Esophagus muscularis mucosa (tissue), 4 donors: ENCODE data around the gene RNF157. TPM values are rescaled to one million over a fixed set of nuclear protein-coding genes. Genes with fewer than 3 reads are reported as not detected.

Experiments used
- DNase-seq: peaks from one replicate; pipeline ENCODE4 v3.0.0-alpha.2; 2017; ENCODE audit errors: extremely low spot score
- H3K27ac ChIP-seq, 4 donors: fragments of 200-600 bp; sonication (generic); replicated peaks in 1 of 4; 1 replicate in 3 of 4; 2 replicates in 1 of 4; pipeline ENCODE4 v1.5.1; 2016 to 2019; ENCODE audit warnings: mild to moderate bottlenecking in 1 of 4
- H3K27me3 ChIP-seq, 4 donors: fragments of 200-600 bp; sonication (generic); one replicate each; pipeline versions ENCODE4 v1.5.1 to v1.6.0; 2016 to 2019
- H3K36me3 ChIP-seq, 4 donors: fragments of 200-600 bp; sonication (generic); one replicate each; pipeline ENCODE4 v1.5.1; 2016 to 2019
- H3K4me1 ChIP-seq, 4 donors: fragments of 200-600 bp; sonication (generic); one replicate each; pipeline ENCODE4 v1.5.1; 2016 to 2019
- H3K4me3 ChIP-seq, 4 donors: fragments of 200-600 bp; sonication (generic); 1 replicate in 2 of 4; 2 replicates in 2 of 4; pipeline ENCODE4 v1.5.1; 2016 to 2019; ENCODE audit warnings: mild to moderate bottlenecking in 4 of 4, moderate library complexity in 1 of 4
- H3K9me3 ChIP-seq, 4 donors: fragments of 200-600 bp; sonication (generic); 1 replicate in 3 of 4; 2 replicates in 1 of 4; pipeline ENCODE4 v1.5.1; 2016 to 2019
- CTCF ChIP-seq, 3 experiments: fragments of 200-600 bp in 2 of 3; fragments of 450-650 bp in 1 of 3; sonication (generic) in 2 of 3; IDR thresholded peaks; one replicate each; pipeline ENCODE4 v1.5.1; 2017 to 2019; ENCODE audit warnings: antibody characterized with exemption in 3 of 3, mild to moderate bottlenecking in 2 of 3, moderate library complexity in 1 of 3
- EP300 ChIP-seq: sonication (generic); formaldehyde crosslinking; IDR thresholded peaks from one replicate; pipeline ENCODE4 v1.6.1; 2017; ENCODE audit warnings: antibody characterized with exemption
- POLR2A ChIP-seq: fragments of 450-650 bp; IDR thresholded peaks from one replicate; pipeline ENCODE4 v1.6.1; 2017; ENCODE audit warnings: antibody characterized with exemption, moderate library complexity, mild to moderate bottlenecking, low read depth
- POLR2AphosphoS5 ChIP-seq, 2 donors: sonication (generic); formaldehyde crosslinking; IDR thresholded peaks; one replicate each; pipeline ENCODE4 v1.6.1; 2017; ENCODE audit warnings: antibody characterized with exemption in 2 of 2
- WGBS: methylation state at CpG from one replicate; pipeline ENCODE4 v1.1.5; 2018; 5-methylcytosine and 5-hydroxymethylcytosine counted together
- intact Hi-C: fragments of 100-400 bp; cut with DNase I; formaldehyde crosslinking; loops from one replicate; pipeline ENCODE4 v1.15.1; 2023
- total RNA-seq, 4 donors: library from RNA; depleted of rRNA; stranded (reverse); fragments of >200 nt; gene quantifications; one replicate each; pipeline versions ENCODE4 v1.1.0 to v1.2.1, GENCODE V29; 2016

Gene RNF157
- total RNA-seq, 4 donors from 2014 or later, result 2.1 to 8.1 (median 4.8) TPM

DNA sequence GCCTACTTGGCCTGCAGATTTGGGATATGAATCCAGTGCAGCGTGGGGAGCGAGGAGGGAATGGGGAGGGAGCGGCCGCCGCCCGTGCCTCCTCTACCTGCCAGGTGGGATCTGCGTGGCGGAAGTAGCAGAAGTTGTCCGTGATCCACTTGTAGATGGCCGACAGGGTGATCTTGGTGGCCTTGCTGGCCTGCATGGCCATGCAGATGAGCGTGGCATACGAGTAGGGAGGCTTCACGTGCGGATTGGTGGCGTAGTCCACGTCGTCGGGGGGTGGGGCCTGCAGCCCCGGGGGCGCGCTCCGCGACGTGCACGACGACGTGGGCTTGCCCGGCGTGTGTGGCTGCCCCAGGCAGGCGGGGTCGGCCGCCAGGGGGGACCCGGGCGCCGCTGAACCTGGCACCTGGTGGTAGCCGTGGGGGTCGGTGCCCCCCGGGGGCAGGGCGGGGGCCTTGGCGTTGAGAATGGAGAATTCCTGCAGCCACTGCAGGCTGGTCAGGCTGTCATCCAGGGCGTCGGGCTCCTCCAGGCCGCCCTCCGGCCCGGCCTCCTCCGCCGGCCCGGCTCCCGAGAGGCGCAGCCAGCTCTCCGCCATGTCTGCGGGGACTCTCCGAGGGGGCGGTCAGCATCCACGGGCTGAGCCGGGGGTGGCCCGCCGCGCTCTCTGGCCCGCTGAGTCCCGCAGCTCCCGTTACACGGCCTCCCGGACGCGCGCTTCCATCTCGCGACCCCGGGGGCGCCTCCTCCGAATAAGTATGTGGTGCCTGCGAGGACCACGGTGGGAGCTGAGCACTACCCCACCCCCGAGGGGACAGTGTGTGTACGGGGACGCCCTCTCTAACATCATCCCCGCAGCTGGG, 100.3 kb downstream of the RNF157 start:
- WGBS, result 27% methylated on average over 25 of the region's 78 CpGs
- Histone ChIP-seq H3K4me1 (peaks cover 25 to 51% (median 43%) of the 10 kb centered on the region in 4 donors), H3K9me3 (no peaks in the 10 kb centered on the region), H3K36me3 (no peaks in the 10 kb centered on the region), H3K27ac (no peak overlapping the region), H3K27me3 (peaks cover 0 to 61% (median 50%) of the 10 kb centered on the region in 4 donors), H3K4me3 (peak overlapping the region; percentile 8 to 67 (median 54))
- no peak for TF ChIP-seq POLR2A
- no peak for TF ChIP-seq CTCF (IDR thresholded peaks at IDR 0.05)
- TF ChIP-seq POLR2AphosphoS5 (IDR thresholded peaks at IDR 0.05), result no peak
- TF ChIP-seq EP300, result no peak
- intact Hi-C loops, result no loop called here
- no peak for DNase-seq

GRCh38 chr17:76138896-76139752, 101.2 kb downstream of the RNF157 start:
- H3K9me3 ChIP-seq, result no peaks in the 10 kb centered on the region
- DNase-seq, result no peak
- no peak overlapping the region for H3K4me3 ChIP-seq
- H3K36me3 ChIP-seq, result no peaks in the 10 kb centered on the region
- 66% methylated on average over 13 of the region's 15 CpGs for WGBS
- intact Hi-C loops, result no loop called here
- peaks cover 25 to 51% (median 41%) of the 10 kb centered on the region in 4 donors for H3K4me1 ChIP-seq
- H3K27ac ChIP-seq, result no peak overlapping the region
- peaks cover 0 to 70% (median 53%) of the 10 kb centered on the region in 4 donors for H3K27me3 ChIP-seq
- TF ChIP-seq POLR2A, result no peak

DNA sequence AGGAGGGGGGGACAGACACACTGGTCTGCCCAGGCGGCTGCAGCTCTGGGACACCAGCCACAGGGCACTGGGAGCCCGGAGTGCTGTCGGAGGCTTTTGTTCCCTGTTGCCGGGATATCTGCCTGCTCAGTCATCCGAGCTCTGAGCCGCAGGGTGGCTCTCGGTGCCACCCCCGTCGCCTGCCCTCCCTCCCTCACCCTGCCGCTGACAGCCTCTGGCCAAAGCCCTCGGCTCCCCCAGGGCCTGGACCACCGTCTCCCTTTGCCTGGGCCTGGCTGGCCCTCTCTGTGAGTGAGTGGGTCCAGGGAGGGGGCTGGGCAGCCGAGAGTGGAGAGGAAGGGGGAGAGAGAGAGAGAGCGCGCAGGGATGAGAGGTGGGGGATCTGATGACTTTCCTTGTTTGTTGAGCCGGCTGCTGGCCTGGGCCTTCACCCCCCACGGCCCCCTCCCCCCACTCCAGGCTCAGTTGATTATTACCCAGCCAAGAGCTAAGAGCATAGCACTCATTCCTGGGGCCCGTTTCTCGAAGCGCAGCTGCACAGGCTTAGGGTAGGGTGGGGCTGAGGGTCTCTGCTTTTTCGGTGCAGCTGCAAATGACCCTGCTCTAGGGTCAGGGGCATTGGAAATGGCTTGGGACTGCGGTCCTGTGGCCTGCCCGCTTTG, 101.9 kb downstream of the RNF157 start:
- intact Hi-C loops, result no loop called here
- no peak for DNase-seq

GRCh38 chr17:76137351-76138233, 102.7 kb downstream of the RNF157 start:
- no peaks in the 10 kb centered on the region for H3K9me3 ChIP-seq
- TF ChIP-seq POLR2AphosphoS5 (IDR thresholded peaks at IDR 0.05) (no peak), CTCF (IDR thresholded peaks at IDR 0.05) (no peak), EP300 (no peak), POLR2A (no peak)
- peaks cover 27 to 51% (median 41%) of the 10 kb centered on the region in 4 donors for H3K4me1 ChIP-seq
- no peak for DNase-seq
- no peak overlapping the region for H3K4me3 ChIP-seq
- no peak overlapping the region for H3K27ac ChIP-seq
- H3K36me3 ChIP-seq, result no peaks in the 10 kb centered on the region
- intact Hi-C loops, result no loop called here
- H3K27me3 ChIP-seq, result peaks cover 0 to 85% (median 59%) of the 10 kb centered on the region in 4 donors
- WGBS, result 65% methylated on average over 15 of the region's 54 CpGs

More for the DNA sequence above, 101.9 kb downstream of the RNF157 start:
- TF ChIP-seq CTCF (IDR thresholded peaks at IDR 0.05) (no peak), POLR2A (no peak), EP300 (no peak), POLR2AphosphoS5 (IDR thresholded peaks at IDR 0.05) (no peak)
- Histone ChIP-seq H3K4me3 (no peak overlapping the region), H3K4me1 (peaks cover 25 to 51% (median 41%) of the 10 kb centered on the region in 4 donors), H3K27me3 (peaks cover 0 to 78% (median 53%) of the 10 kb centered on the region in 4 donors), H3K27ac (no peak overlapping the region), H3K9me3 (no peaks in the 10 kb centered on the region), H3K36me3 (no peaks in the 10 kb centered on the region)
- 41% methylated on average over 20 of the region's 23 CpGs for WGBS
